OCI-LY1 (cell line): ENCODE data around the gene SPACA4.

Source experiments
- EZH2 ChIP-seq: fragments of 200-600 bp; sonication (generic), shearing (Covaris generic); IDR thresholded peaks from 2 replicates; pipeline ENCODE4 v1.8.0; 2017; ENCODE audit warnings: borderline replicate concordance, mixed run types, mild to moderate bottlenecking, antibody characterized with exemption, low read length, moderate library complexity, mixed read lengths
- TF ChIP-seq, protein P1 (sequence below): fragments of 200-600 bp; sonication (generic), shearing (Covaris generic); IDR thresholded peaks from 2 replicates; pipeline ENCODE4 v1.5.1; 2017; ENCODE audit warnings: mild to moderate bottlenecking, antibody characterized with exemption, low read length, moderate library complexity, mixed read lengths

DNA sequence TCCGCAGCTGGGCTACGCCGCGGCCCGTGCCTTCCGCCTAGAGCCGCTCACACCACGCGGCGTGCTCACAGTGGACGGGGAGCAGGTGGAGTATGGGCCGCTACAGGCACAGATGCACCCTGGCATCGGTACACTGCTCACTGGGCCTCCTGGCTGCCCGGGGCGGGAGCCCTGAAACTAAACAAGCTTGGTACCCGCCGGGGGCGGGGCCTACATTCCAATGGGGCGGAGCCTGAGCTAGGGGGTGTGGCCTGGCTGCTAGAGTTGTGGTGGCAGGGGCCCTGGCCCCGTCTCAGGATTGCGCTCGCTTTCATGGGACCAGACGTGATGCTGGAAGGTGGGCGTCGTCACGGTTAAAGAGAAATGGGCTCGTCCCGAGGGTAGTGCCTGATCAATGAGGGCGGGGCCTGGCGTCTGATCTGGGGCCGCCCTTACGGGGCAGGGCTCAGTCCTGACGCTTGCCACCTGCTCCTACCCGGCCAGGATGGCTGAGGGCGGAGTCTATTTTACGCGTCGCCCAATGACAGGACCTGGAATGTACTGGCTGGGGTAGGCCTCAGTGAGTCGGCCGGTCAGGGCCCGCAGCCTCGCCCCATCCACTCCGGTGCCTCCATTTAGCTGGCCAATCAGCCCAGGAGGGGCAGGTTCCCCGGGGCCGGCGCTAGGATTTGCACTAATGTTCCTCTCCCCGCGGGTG, 23.2 kb downstream of the SPACA4 start:
- TF ChIP-seq, protein P1, sequence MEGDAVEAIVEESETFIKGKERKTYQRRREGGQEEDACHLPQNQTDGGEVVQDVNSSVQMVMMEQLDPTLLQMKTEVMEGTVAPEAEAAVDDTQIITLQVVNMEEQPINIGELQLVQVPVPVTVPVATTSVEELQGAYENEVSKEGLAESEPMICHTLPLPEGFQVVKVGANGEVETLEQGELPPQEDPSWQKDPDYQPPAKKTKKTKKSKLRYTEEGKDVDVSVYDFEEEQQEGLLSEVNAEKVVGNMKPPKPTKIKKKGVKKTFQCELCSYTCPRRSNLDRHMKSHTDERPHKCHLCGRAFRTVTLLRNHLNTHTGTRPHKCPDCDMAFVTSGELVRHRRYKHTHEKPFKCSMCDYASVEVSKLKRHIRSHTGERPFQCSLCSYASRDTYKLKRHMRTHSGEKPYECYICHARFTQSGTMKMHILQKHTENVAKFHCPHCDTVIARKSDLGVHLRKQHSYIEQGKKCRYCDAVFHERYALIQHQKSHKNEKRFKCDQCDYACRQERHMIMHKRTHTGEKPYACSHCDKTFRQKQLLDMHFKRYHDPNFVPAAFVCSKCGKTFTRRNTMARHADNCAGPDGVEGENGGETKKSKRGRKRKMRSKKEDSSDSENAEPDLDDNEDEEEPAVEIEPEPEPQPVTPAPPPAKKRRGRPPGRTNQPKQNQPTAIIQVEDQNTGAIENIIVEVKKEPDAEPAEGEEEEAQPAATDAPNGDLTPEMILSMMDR, result no peak
- TF ChIP-seq EZH2, result no peak
